Glomerular visceral epithelial cell (primary cell): ENCODE data around the gene CERS2.
"Not testable (repeated sequence)": the region's sequence is repeated elsewhere in the genome, so short reads cannot be mapped to it uniquely, and the experiment has no call there.

Source experiments
- DNase-seq: peaks from one replicate; pipeline ENCODE4 v3.0.0-alpha.2; 2016; ENCODE audit errors: extremely low spot score

Gene CERS2

DNA sequence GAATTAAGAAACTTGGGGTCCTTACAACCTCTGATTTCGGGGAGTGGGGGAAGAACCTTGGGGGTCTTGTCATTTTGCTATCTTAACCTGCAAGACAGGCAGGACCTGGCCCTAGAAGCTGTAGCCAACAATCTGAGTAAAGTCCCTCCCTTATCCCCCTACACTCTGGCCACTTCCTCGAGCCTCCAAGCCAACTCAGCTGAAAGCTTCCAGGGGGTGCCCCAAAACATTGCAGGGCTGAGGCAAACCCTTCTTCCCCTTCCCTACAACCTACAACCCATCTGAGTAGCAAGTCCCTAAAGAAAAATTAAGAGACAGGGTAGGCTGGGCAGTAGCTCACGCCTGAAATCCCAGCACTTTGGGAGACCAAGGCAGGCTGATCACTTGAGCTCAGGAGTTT is 5.0 kb downstream of the CERS2 start:
- DNase-seq = no peak

DNA sequence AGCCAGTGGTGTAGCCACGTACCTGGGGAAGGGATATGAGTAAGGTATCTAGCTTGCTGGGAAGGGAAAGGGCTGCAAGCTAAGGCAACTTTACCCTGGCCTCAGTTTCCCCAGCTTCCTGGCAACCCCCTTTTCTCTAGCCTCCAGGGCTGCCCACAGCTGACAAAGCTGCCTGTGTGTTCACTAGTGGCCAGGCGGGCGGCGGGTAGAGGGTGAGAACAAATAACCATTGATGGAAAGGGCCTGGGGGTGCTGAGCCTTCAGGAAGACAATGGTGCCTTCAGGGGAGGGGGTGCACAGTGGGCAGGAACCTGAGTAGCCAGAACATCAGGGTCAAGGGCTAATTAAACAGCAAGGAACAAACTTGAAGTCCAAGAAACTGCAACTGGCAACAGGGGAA is 6.1 kb downstream of the CERS2 start:
- DNase-seq = no peak

DNA sequence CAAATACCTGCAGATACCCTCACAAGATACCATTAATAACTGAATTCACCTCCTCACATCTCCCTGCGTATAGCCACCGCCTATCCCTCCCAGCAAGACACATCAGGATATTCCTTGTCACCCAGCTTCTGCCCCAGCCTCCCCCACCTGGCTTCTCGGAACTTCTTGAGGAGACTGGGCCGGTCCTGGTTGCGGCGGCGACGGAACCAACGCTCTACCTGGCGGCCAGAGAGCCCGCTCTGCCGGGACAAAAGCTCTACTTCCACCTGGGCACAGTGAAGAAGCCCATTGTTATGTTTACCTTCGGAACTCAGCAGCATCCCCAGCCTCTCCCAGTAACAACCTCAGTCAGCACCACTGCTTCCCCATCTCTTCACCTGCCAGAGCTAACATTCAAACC is 6.7 kb downstream of the CERS2 start:
- DNase-seq = no peak

DNA sequence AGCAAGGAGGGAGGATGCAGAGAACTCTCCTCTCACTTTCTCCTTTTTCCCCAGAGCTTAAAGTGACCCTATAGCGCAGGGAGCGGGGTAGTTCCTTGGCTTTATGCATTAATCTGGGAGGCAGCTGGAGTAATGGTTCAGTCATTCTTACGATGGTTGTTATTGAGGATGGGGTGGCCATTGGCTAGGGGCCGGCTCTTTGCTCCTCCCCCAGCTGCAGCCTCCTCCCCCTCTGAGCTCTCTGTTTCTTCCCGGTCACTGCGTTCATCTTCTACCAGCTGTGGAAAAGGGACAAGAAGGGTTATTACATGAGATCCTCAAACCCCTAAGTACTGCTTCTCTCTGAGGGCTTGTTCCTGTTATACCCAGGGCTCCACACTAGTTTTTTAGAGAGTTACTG is 8.6 kb downstream of the CERS2 start:
- DNase-seq = no peak

DNA sequence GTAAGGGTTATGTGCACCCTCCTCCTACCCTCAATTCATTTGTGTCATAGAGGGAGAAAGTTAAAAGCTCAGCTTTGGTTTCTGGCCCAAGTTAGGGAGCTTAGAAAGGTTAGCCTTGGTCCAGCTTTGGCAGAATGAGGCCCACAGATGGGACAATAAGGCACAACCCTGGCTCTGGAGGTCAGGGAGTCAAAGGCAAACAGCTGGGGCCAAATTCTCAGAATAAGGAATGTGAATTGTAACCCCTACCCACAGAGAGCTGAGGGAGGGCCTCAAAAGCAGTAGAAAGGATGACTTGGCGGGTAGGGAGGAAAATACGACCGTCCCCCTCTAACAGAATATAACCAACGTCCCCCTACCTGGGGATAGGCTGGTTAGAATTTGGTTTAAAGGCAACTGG is 9.0 kb downstream of the CERS2 start:
- DNase-seq = no peak

DNA sequence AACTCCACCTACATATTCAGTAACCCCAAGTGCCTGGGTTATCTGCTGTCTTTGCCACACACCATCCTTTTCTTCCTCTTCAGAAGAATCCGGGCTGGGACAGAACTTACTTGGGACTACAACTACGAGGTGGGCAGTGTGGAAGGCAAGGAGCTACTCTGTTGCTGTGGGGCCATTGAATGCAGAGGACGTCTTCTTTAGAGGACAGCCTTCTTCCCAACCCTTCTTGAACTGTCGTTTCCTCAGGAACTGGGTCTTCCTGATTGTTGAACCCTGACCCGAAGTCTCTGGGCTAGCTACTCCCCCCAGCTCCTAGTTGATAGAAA is 10.5 kb downstream of the CERS2 start:
- DNase-seq = no peak

DNA sequence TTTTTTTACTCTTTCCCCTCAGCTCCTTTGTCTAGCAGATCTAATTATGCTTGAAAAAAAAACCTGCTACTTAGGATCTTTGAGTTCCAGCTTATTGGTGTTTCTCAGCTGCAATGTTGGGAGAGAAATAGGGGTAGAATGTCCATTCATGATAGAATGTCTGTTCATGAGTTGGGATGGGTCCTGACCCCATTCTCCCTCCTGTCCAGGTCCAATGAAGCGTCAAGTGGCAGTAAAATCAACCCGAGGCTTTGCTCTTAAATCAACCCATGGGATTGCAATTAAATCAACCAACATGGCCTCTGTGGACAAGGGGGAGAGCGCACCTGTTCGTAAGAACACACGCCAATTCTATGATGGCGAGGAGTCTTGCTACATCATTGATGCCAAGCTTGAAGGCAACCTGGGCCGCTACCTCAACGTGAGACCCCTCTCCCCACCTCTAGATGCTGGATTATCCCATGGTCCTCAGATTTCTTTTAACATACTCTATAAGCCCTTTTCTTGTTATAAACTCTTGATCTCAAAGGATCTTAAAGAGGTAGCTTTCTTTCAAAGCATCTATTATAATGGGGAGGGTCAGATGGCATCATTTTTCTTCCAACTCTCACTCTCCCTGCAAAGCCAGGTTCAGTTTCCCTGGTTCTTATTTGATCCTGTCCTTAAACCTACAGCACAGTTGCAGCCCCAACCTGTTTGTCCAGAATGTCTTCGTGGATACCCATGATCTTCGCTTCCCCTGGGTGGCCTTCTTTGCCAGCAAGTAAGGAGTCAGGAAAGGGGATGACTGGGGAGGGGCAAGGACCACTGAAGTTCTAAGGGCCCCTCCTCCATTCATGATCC is 11.1 kb downstream of the CERS2 start:
- no peak for DNase-seq

DNA sequence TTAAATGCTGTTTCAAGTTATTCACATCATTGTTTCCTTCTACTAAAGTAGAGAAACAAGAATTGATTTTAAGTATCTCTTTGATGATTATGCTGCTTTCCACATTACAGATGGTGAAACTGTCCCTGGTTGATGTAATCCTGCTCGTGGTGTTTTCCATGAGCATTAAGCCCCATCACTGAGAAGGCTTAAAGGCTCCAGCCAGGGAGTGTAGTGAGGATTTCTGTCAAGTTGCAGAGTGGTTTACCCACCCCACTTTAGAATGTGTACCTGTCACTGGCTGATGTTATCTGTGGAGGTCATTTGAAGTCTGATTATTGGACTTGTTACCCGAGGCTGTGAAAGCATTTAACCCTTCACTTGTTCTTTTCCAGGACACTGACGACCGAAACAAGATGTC is 12.9 kb downstream of the CERS2 start:
- DNase-seq = no peak

DNA sequence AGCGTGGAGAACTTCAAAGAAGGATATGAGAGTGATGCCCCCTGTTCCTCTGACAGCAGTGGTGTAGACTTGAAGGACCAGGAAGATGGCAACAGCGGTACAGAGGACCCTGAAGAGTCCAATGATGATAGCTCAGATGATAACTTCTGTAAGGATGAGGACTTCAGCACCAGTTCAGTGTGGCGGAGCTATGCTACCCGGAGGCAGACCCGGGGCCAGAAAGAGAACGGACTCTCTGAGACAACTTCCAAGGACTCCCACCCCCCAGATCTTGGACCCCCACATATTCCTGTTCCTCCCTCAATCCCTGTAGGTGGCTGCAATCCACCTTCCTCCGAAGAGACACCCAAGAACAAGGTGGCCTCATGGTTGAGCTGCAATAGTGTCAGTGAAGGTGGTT is 14.0 kb downstream of the CERS2 start:
- no peak for DNase-seq

DNA sequence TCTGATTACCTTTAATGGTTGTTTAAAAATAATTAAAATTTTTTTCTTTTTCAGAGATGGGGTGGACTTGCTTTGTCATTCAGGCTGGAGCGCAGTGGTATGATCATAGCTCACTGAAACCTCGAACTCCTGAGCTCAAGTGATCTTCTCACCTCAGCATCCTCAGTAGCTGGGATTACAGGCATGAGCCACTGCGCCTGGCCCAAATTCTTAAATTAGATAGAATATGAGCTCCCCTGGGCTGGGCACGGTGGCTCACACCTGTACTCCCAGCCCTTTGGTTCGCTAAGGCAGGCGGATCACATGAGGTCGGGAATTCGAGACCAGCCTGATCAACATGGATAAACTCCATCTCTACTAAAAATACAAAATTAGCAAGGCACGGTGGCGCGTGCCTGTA is 17.0 kb downstream of the CERS2 start:
- DNase-seq = no peak

DNA sequence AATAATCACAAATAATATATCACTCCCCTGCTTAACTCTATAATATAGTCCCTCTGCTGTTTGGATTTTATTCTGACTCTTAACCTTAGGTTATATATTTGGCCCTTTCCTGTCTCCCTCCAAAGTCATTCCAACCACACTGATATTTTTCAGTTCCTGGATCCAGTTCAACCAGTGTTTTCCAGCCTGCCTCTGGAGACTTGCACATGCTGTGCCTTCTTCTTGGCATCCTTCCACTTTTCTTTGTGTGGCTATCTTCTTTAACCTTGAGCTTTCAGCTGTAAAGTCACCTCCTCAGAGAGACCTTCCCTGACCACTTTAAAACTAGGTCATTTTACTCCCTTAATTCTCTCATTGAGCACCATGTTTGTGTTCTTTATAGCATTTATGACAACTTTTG is 19.4 kb downstream of the CERS2 start:
- no peak for DNase-seq

DNA sequence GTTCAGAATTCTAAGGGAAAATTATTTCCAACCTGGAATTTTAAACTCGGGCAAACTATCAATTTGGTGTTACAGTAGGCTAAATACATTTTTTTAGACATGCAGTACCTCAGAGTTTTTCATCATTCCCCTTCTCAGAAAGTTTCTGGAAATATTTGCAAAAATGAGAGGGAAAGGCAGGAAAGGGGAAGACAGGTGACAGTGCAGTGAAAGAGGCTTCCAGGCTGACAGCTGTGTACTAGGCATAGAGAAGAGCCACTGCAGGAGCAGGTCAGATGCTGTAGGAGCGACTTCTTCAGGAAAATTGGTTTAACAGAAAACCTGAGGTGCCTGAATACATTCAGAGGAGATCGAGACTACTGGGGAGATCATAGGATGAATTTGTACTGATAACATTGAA is 19.9 kb downstream of the CERS2 start:
- DNase-seq = no peak

DNA sequence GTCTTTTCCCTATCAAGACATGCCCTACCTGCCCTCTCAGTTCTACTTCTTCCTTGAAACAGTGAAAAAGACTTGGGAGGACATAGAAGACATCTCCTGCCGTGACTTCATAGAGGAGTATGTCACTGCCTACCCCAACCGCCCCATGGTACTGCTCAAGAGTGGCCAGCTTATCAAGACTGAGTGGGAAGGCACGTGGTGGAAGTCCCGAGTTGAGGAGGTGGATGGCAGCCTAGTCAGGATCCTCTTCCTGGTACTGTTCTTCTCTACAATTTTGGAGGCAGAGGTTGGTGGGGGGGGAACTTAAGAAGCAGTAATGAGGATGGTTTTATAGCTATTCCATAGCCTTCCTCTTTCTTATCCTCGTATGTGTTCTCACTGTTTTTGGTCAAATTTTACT is 29.8 kb downstream of the CERS2 start:
- DNase-seq = no peak

DNA sequence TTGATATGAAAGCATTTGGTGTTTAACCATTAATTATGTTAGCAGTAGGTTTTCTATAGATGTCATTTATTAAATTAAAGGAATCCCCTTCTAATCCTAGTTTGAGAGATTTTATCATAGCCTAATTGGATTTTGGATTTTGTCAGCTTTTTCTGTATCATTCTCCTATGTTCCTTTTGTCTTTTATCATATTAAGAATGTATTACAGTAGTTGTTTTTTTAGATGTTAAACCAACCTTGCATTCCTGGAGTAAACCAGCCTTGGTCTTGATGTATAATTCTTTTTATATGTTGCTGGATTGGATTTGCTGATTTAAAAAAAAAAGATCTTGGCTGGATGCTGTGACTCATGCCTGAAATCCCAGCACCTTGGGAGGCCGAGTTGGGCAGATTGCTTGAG is 42.9 kb downstream of the CERS2 start:
- peak; percentile 12 for DNase-seq

DNA sequence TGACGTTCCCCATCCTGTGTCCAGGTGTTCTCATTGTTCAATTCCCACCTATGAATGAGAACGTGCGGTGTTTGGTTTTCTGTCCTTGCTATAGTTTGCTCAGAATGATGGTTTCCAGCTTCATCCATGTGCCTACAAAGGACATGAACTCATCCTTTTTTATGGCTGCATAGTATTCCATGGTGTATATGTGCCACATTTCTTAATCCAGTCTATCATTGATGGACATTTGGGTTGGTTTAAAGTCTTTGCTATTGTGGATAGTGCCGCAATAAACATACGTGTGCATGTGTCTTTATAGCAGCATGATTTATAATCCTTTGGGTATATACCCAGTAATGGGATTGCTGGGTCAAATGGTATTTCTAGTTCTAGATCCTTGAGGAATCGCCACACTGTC is 45.9 kb downstream of the CERS2 start:
- DNase-seq = not testable (repeated sequence)

DNA sequence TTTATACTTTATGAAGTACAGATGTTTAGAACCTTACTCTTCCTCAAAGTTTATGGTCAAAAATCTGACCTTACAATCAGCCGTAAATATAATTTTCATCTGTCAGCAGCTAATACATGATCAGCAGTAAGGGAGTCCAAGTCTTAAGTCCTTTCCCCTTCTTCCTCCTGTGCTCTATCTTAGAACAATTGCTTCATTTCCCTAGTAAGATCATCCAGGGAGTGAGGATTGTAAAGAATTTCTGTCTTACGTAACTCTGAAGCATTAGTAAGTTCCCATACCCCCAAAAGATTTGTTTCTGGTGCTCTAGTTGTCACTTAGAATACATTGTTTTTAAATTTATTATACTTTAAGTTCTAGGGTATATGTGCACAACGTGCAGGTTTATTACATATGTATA is 46.3 kb downstream of the CERS2 start:
- no peak for DNase-seq

DNA sequence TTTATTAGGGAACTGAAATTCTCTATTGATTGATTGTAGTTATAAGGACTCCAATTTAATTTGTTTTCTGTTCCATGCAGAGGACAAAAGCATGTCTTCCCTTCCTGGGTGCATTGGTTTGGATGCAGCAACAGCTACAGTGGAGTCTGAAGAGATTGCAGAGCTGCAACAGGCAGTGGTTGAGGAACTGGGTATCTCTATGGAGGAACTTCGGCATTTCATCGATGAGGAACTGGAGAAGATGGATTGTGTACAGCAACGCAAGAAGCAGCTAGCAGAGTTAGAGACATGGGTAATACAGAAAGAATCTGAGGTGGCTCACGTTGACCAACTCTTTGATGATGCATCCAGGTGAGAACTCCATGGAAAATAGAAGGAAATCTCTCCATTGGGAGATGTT is 47.0 kb downstream of the CERS2 start:
- DNase-seq = no peak

DNA sequence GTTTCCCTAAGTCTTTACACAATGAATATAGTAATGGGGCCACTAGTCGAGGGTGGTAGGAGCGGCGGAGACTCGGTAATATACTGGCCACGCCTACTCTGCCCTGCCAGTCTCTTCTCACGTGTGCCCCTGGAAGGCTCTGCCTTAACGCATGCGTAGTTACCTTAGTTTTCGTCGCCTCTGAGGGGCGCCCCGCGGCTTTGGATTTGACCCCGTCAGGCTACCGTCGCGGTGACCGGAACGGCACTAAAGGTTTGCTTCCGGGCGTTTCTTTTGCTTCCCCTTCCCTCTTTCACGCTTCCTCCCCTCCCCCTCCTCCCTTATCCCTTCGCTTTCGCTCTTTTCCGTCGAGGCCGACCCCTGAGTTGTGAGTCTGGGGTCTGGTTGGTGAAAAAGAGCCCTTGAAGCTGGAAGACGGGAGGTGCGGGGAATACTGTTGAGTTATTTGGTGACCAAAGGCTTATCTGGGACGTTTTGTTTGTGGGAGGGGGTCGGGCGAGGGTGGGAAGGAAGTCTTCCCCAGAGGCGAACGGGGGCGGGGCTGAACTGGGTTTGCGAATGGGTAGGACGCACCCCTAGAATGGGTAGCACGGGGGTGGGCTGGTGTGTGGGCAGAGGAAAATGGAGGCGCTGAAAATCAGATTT is 48.4 kb downstream of the CERS2 start, which contains the start of gene SETDB1:
TSS of gene SETDB1 (plus strand) at position 267 of the 645 bp plus-strand sequence. CDS start 1,352 bp downstream, outside the sequence.
- peak; percentile 98 for DNase-seq

DNA sequence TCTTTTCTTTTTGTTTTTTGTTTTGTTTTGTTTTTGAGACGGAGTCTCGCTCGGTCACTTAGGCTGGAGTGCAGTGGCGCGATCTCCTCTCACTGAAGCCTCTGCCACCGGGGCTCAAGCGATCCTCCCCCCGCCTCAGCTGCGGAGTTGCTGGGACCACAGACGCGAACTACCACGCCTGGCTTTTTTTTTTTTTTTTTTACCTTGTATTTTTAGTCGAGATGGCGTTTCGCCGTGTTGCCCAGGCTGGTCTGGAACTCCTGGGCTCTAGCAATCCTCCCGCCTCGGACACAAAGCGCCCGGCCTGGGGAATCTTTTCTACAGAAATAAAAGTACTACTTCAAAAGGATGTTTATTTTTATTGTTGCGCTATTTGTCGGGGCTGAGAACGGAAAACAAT is 49.6 kb downstream of the CERS2 start:
- DNase-seq = no peak

DNA sequence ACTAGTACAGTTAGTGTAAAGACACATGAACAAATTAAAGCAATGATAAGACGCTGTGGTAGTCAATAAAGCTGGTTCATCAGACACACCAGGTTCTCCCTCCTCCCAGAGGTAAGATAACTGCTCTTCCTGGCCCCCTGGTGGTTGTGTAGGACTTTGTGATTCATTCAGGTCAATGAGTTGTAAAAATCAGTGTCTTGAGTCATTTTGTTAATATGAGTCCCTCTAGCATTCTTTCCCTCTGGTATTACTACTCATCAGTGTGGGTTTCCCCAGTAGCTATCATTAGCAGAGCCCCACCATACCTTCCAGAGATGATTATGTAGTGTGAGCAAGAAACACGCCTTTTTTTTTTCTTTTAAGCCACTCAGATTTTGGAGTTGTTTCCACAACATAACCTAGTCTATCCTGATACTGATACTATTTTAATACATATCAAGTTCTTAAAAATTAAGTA is 52.1 kb downstream of the CERS2 start:
- DNase-seq = peak; percentile 87

DNA sequence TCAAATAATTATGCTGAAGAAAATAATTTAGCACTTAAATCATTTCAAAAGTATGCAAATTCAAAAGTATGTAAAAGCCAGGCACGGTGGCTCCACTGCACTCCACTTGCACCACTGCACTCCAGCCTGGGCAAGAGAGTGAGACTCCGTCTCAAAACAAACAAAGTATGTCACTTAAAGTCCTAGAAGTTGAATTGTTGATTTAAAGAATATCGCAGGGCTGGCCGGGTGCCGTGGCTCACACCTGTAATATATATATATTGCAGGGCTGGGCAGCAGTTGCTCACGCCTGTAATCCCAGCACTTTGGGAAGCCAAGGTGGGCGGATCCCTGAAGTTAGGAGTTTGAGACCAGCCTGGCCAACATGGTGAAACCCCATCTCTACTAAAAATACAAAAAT is 57.2 kb downstream of the CERS2 start:
- no peak for DNase-seq
